HEK293 (cell line): ENCODE results near the gene HS6ST3.

Experiments
- BCL11A ChIP-seq: fragments of 450-650 bp; formaldehyde crosslinking; IDR thresholded peaks from 2 replicates; pipeline ENCODE4 v1.5.1; 2016; ENCODE audit warnings: low read depth, missing biosample characterization, missing genetic modification characterization
- CTCF ChIP-seq: fragments of 450-650 bp; formaldehyde crosslinking; IDR thresholded peaks from 2 replicates; pipeline ENCODE4 v1.5.1; 2016; ENCODE audit warnings: missing biosample characterization, missing genetic modification characterization
- MEIS1 ChIP-seq: sonication (generic); formaldehyde crosslinking; IDR thresholded peaks from 2 replicates; pipeline ENCODE4 v1.8.1; 2022; ENCODE audit warnings: missing genetic modification reagents, mild to moderate bottlenecking, borderline replicate concordance
- REST ChIP-seq: fragments of 450-650 bp; formaldehyde crosslinking; IDR thresholded peaks from 2 replicates; pipeline ENCODE4 v1.5.1; 2016; ENCODE audit warnings: missing biosample characterization, missing genetic modification characterization
- SCRT1 ChIP-seq: fragments of 450-650 bp; formaldehyde crosslinking; IDR thresholded peaks from 2 replicates; pipeline ENCODE4 v1.5.1; 2016; ENCODE audit warnings: missing biosample characterization, missing genetic modification characterization, borderline replicate concordance
- ZBTB8A ChIP-seq: fragments of 450-650 bp; formaldehyde crosslinking; IDR thresholded peaks from 2 replicates; pipeline ENCODE4 v1.5.1; 2016; ENCODE audit warnings: missing biosample characterization, missing genetic modification characterization
- ZNF48 ChIP-seq: fragments of 450-650 bp; formaldehyde crosslinking; IDR thresholded peaks from 2 replicates; pipeline ENCODE4 v1.5.1; 2016; ENCODE audit warnings: missing biosample characterization, missing genetic modification characterization

GRCh38 chr13:96172066-96172465, 82.2 kb downstream of the HS6ST3 start:
- TF ChIP-seq MEIS1 (CRISPR knock-in tag) (no peak), ZNF48 (tag by site-specific recombination) (no peak), CTCF (tag by site-specific recombination) (no peak), BCL11A (tag by site-specific recombination) (no peak), REST (tag by site-specific recombination) (no peak), SCRT1 (tag by site-specific recombination) (no peak), ZBTB8A (tag by site-specific recombination) (no peak)
